HEK293 (cell line): ENCODE results near the gene SIL1.

Experiments
- CTCF ChIA-PET: fragments of 350-600 bp; formaldehyde crosslinking; extraction: SDS; loops from one replicate; lab custom pipeline; 2021; ENCODE audit warnings: antibody characterized with exemption; lab: Yijun Ruan, JAX
- POLR2A ChIA-PET: fragments of 300-600 bp; formaldehyde crosslinking; extraction: SDS; loops from one replicate; lab custom pipeline; 2020; ENCODE audit warnings: antibody characterized with exemption, inconsistent platforms; lab: Yijun Ruan, JAX
- H3K27ac ChIP-seq: fragments of 200-500 bp; sonication (Bioruptor generic); 2 replicates; pipeline ENCODE4 v1.5.1; 2014; ENCODE audit warnings: low read depth, low read length, control low read depth, inconsistent platforms; ENCODE audit errors: extremely low read depth
- H3K36me3 ChIP-seq, 2 experiments: fragments of 200-500 bp in 1 of 2; sonication (Bioruptor generic) in 1 of 2; 1 replicate in 1 of 2; 2 replicates in 1 of 2; pipeline ENCODE4 v1.5.1; 2014 to 2017; ENCODE audit warnings: inconsistent platforms in 2 of 2, low read length in 2 of 2; ENCODE audit not compliant: control insufficient read depth in 2 of 2, insufficient read depth in 1 of 2
- H3K4me1 ChIP-seq: fragments of 200-500 bp; sonication (Bioruptor generic); 2 replicates; pipeline ENCODE4 v1.5.1; 2014; ENCODE audit warnings: mild to moderate bottlenecking, low read length, inconsistent platforms; ENCODE audit not compliant: control insufficient read depth, insufficient read depth
- H3K4me3 ChIP-seq: 2 replicates; pipeline ENCODE4 v1.5.1; 2011; ENCODE audit warnings: low read depth, mild to moderate bottlenecking, control low read depth, low read length, moderate library complexity
- H3K9me3 ChIP-seq: fragments of 200-500 bp; sonication (Bioruptor generic); 2 replicates; pipeline ENCODE4 v1.5.1; 2014; ENCODE audit warnings: low read depth, low read length, inconsistent platforms; ENCODE audit not compliant: control insufficient read depth, insufficient read depth
- AEBP2 ChIP-seq: fragments of 450-650 bp; formaldehyde crosslinking; IDR thresholded peaks from 2 replicates; pipeline ENCODE4 v1.5.1; 2016; ENCODE audit warnings: missing biosample characterization, missing genetic modification characterization, borderline replicate concordance
- FEZF1 ChIP-seq: fragments of 450-650 bp; formaldehyde crosslinking; IDR thresholded peaks from 2 replicates; pipeline ENCODE4 v1.5.1; 2016; ENCODE audit warnings: missing biosample characterization, missing genetic modification characterization
- PRDM6 ChIP-seq: fragments of 450-650 bp; formaldehyde crosslinking; IDR thresholded peaks from 2 replicates; pipeline ENCODE4 v1.5.1; 2017; ENCODE audit warnings: missing biosample characterization, missing genetic modification characterization
- TSHZ1 ChIP-seq: fragments of 450-650 bp; formaldehyde crosslinking; IDR thresholded peaks from 2 replicates; pipeline ENCODE4 v1.5.1; 2016; ENCODE audit warnings: missing biosample characterization, missing genetic modification characterization, borderline replicate concordance
- ZBTB10 ChIP-seq: fragments of 450-650 bp; formaldehyde crosslinking; IDR thresholded peaks from 2 replicates; pipeline ENCODE4 v1.5.1; 2016; ENCODE audit warnings: missing biosample characterization, missing genetic modification characterization
- ZBTB20 ChIP-seq: fragments of 450-650 bp; formaldehyde crosslinking; IDR thresholded peaks from 2 replicates; pipeline ENCODE4 v1.5.1; 2016; ENCODE audit warnings: missing biosample characterization, missing genetic modification characterization
- ZFP37 ChIP-seq: fragments of 450-650 bp; formaldehyde crosslinking; IDR thresholded peaks from 2 replicates; pipeline ENCODE4 v1.5.1; 2016; ENCODE audit warnings: missing biosample characterization, missing genetic modification characterization
- ZNF18 ChIP-seq: fragments of 450-650 bp; formaldehyde crosslinking; IDR thresholded peaks from 2 replicates; pipeline ENCODE4 v1.5.1; 2016; ENCODE audit warnings: missing biosample characterization, missing genetic modification characterization
- ZNF26 ChIP-seq: fragments of 450-650 bp; formaldehyde crosslinking; IDR thresholded peaks from 2 replicates; pipeline ENCODE4 v1.5.1; 2016; ENCODE audit warnings: missing biosample characterization, missing genetic modification characterization
- ZNF302 ChIP-seq: fragments of 450-650 bp; formaldehyde crosslinking; IDR thresholded peaks from 2 replicates; pipeline ENCODE4 v1.5.1; 2016; ENCODE audit warnings: missing biosample characterization, missing genetic modification characterization, low read depth
- ZNF354C ChIP-seq: fragments of 450-650 bp; formaldehyde crosslinking; IDR thresholded peaks from 2 replicates; pipeline ENCODE4 v1.5.1; 2016; ENCODE audit warnings: missing biosample characterization, missing genetic modification characterization, low read depth, borderline replicate concordance
- ZNF398 ChIP-seq: fragments of 450-650 bp; formaldehyde crosslinking; IDR thresholded peaks from 2 replicates; pipeline ENCODE4 v1.5.1; 2017; ENCODE audit warnings: missing biosample characterization, missing genetic modification characterization
- ZNF701 ChIP-seq: fragments of 450-650 bp; formaldehyde crosslinking; IDR thresholded peaks from 2 replicates; pipeline ENCODE4 v1.5.1; 2016; ENCODE audit warnings: missing biosample characterization, missing genetic modification characterization

SIL1 gene

GRCh38 chr5:138965626-138966025 lies 232.5 kb downstream of the SIL1 start (continued):
- TF ChIP-seq ZNF398 (tag by site-specific recombination): no peak
- TF ChIP-seq ZNF302 (tag by site-specific recombination): no peak
- no peak for TF ChIP-seq ZNF26
- no peak for TF ChIP-seq ZNF701 (tag by site-specific recombination)
- no peak for TF ChIP-seq ZBTB10 (tag by site-specific recombination)

GRCh38 chr5:138964647-138965201 lies 233.4 kb downstream of the SIL1 start:
- no peak overlapping the region for H3K4me3 ChIP-seq
- H3K9me3 ChIP-seq: no peaks in the 10 kb centered on the region
- CTCF ChIA-PET: interaction anchor here (0.7 kb wide), 1 partner anchor 23 kb away, joined by 3 read pairs; no protein-coding TSS in a partner anchor
- H3K27ac ChIP-seq: no peak overlapping the region
- TF ChIP-seq ZNF18 (tag by site-specific recombination) (0 out of 2 replicates have a peak, but pooled peaks have one; percentile 64), PRDM6 (peak; percentile 83), TSHZ1 (tag by site-specific recombination) (no peak), ZNF354C (tag by site-specific recombination) (no peak), AEBP2 (tag by site-specific recombination) (no peak), ZBTB20 (tag by site-specific recombination) (peak; percentile 50), ZFP37 (tag by site-specific recombination) (no peak), FEZF1 (0 out of 2 replicates have a peak, but pooled peaks have one; percentile 20)
- TF ChIP-seq, all 188 proteins: peak for 4
- Histone ChIP-seq H3K4me1 (no peaks in the 10 kb centered on the region; the same call in 1 of the 2 replicates), H3K36me3 (no peaks in the 10 kb centered on the region)
- POLR2A ChIA-PET: interaction anchor here (0.6 kb wide), 1 partner anchor 397 kb away, joined by 5 read pairs; no protein-coding TSS in a partner anchor
